Stimulated activated naive B cell treated with anti-CD40 and anti-IgM and Interleukin-4, amounts not matched to agents 10 μg/mL and 1 μg/mL and 100 μg/mL, for 72 hours (primary cell): ENCODE results near the gene CDK6.

Experiments
- ATAC-seq, 2 donors: fragments of 150-1000 bp; cut with Tn5 transposase; replicated peaks; 2 replicates each; pipeline ENCODE4 v1.10.0; 2021; ENCODE audit warnings: moderate library complexity in 1 of 2
- DNase-seq: peaks from one replicate; pipeline ENCODE4 v3.0.0; 2021
- H3K27ac Mint-ChIP-seq: one replicate; pipeline ENCODE4 v1.8.0; 2022; ENCODE audit warnings: mild to moderate bottlenecking, mixed read lengths
- H3K27me3 Mint-ChIP-seq, 2 donors: one replicate each; pipeline ENCODE4 v1.8.0; 2022; ENCODE audit warnings: mixed read lengths in 2 of 2
- H3K36me3 Mint-ChIP-seq, 2 donors: one replicate each; pipeline ENCODE4 v1.8.0; 2022; ENCODE audit warnings: mixed read lengths in 2 of 2, mild to moderate bottlenecking in 1 of 2
- H3K4me1 Mint-ChIP-seq, 2 donors: one replicate each; pipeline ENCODE4 v1.8.0; 2022; ENCODE audit warnings: mixed read lengths in 2 of 2, mild to moderate bottlenecking in 1 of 2
- H3K4me3 Mint-ChIP-seq, 2 donors: one replicate each; pipeline ENCODE4 v1.8.0; 2022; ENCODE audit warnings: mild to moderate bottlenecking in 2 of 2, mixed read lengths in 2 of 2, moderate library complexity in 1 of 2
- H3K9me3 Mint-ChIP-seq, 2 donors: one replicate each; pipeline ENCODE4 v1.8.0; 2022; ENCODE audit warnings: mixed read lengths in 2 of 2, mild to moderate bottlenecking in 1 of 2

The CDK6 gene

GRCh38 chr7:92827464-92828120 lies 8.8 kb downstream of the CDK6 start:
- H3K9me3 Mint-ChIP-seq: peaks cover 0 to 4% of the 10 kb centered on the region in 2 donors
- H3K36me3 Mint-ChIP-seq: peaks cover 5 to 13% of the 10 kb centered on the region in 2 donors
- no peak overlapping the region for H3K27ac Mint-ChIP-seq
- ATAC-seq (no peak), DNase-seq (no peak)
- H3K4me1 Mint-ChIP-seq: peaks cover 32 to 53% of the 10 kb centered on the region in 2 donors
- no peak overlapping the region for H3K4me3 Mint-ChIP-seq
- H3K27me3 Mint-ChIP-seq: no peaks in the 10 kb centered on the region

GRCh38 chr7:92826258-92826938 lies 10.0 kb downstream of the CDK6 start:
- Mint-ChIP-seq H3K4me3 (no peak overlapping the region), H3K27me3 (no peaks in the 10 kb centered on the region), H3K4me1 (peaks cover 30 to 43% of the 10 kb centered on the region in 2 donors), H3K36me3 (peaks cover 3 to 10% of the 10 kb centered on the region in 2 donors), H3K9me3 (peaks cover 0 to 4% of the 10 kb centered on the region in 2 donors), H3K27ac (no peak overlapping the region)
- ATAC-seq (no peak), DNase-seq (no peak)

GRCh38 chr7:92824901-92825480 lies 11.4 kb downstream of the CDK6 start:
- H3K4me3 Mint-ChIP-seq: no peak overlapping the region
- peaks cover 6 to 14% of the 10 kb centered on the region in 2 donors for H3K36me3 Mint-ChIP-seq
- H3K4me1 Mint-ChIP-seq: peaks cover 31 to 41% of the 10 kb centered on the region in 2 donors
- no peaks in the 10 kb centered on the region for H3K27me3 Mint-ChIP-seq
- peaks cover 3 to 8% of the 10 kb centered on the region in 2 donors for H3K9me3 Mint-ChIP-seq
- ATAC-seq (no peak), DNase-seq (no peak)
- no peak overlapping the region for H3K27ac Mint-ChIP-seq

GRCh38 chr7:92824450-92824849 lies 11.9 kb downstream of the CDK6 start:
- Mint-ChIP-seq H3K27me3 (no peaks in the 10 kb centered on the region), H3K27ac (no peak overlapping the region), H3K9me3 (peaks cover 7 to 13% of the 10 kb centered on the region in 2 donors), H3K4me1 (peaks cover 32 to 41% of the 10 kb centered on the region in 2 donors), H3K36me3 (peaks cover 10 to 20% of the 10 kb centered on the region in 2 donors), H3K4me3 (no peak overlapping the region)
- ATAC-seq (no peak), DNase-seq (no peak)

- no peak overlapping the region for H3K4me3 Mint-ChIP-seq
- no peaks in the 10 kb centered on the region for H3K27me3 Mint-ChIP-seq
- ATAC-seq (no peak), DNase-seq (no peak)
- H3K9me3 Mint-ChIP-seq: peaks cover 7 to 19% of the 10 kb centered on the region in 2 donors
- peaks cover 15 to 23% of the 10 kb centered on the region in 2 donors for H3K36me3 Mint-ChIP-seq
- peak overlapping the region; percentile 10 for H3K27ac Mint-ChIP-seq
- H3K4me1 Mint-ChIP-seq: peaks cover 36 to 52% of the 10 kb centered on the region in 2 donors
Measured at GRCh38 chr7:92823042-92823441, 13.3 kb downstream of the CDK6 start.

GRCh38 chr7:92820191-92820590 lies 16.2 kb downstream of the CDK6 start:
- H3K36me3 Mint-ChIP-seq: peaks cover 25 to 37% of the 10 kb centered on the region in 2 donors
- peaks cover 27 to 50% of the 10 kb centered on the region in 2 donors for H3K4me1 Mint-ChIP-seq

GRCh38 chr7:92817398-92817797 lies 19.0 kb downstream of the CDK6 start:
- Mint-ChIP-seq H3K4me3 (no peak overlapping the region), H3K9me3 (peaks cover 14 to 23% of the 10 kb centered on the region in 2 donors), H3K36me3 (peaks cover 27 to 30% of the 10 kb centered on the region in 2 donors)

More at GRCh38 chr7:92820191-92820590, 16.2 kb downstream of the CDK6 start:
- DNase-seq (no peak), ATAC-seq (no peak)
- H3K27ac Mint-ChIP-seq: peak overlapping the region; percentile 7
- peaks cover 14 to 27% of the 10 kb centered on the region in 2 donors for H3K9me3 Mint-ChIP-seq
- H3K27me3 Mint-ChIP-seq: no peaks in the 10 kb centered on the region
- H3K4me3 Mint-ChIP-seq: no peak overlapping the region

GRCh38 chr7:92815412-92815811 lies 21.0 kb downstream of the CDK6 start:
- ATAC-seq: no peak
- peak overlapping the region; percentile 76 for H3K27ac Mint-ChIP-seq
- H3K36me3 Mint-ChIP-seq: peaks cover 29 to 35% of the 10 kb centered on the region in 2 donors
- peaks cover 14 to 23% of the 10 kb centered on the region in 2 donors for H3K9me3 Mint-ChIP-seq
- H3K4me1 Mint-ChIP-seq: peaks cover 24 to 80% of the 10 kb centered on the region in 2 donors
- no peaks in the 10 kb centered on the region for H3K27me3 Mint-ChIP-seq
- no peak for DNase-seq
- peak overlapping the region in 1 of 2 donors; percentile 33 for H3K4me3 Mint-ChIP-seq

More at GRCh38 chr7:92817398-92817797, 19.0 kb downstream of the CDK6 start:
- DNase-seq (no peak), ATAC-seq (no peak)
- H3K27ac Mint-ChIP-seq: no peak overlapping the region
- no peaks in the 10 kb centered on the region for H3K27me3 Mint-ChIP-seq
- H3K4me1 Mint-ChIP-seq: peaks cover 22 to 65% of the 10 kb centered on the region in 2 donors

DNA sequence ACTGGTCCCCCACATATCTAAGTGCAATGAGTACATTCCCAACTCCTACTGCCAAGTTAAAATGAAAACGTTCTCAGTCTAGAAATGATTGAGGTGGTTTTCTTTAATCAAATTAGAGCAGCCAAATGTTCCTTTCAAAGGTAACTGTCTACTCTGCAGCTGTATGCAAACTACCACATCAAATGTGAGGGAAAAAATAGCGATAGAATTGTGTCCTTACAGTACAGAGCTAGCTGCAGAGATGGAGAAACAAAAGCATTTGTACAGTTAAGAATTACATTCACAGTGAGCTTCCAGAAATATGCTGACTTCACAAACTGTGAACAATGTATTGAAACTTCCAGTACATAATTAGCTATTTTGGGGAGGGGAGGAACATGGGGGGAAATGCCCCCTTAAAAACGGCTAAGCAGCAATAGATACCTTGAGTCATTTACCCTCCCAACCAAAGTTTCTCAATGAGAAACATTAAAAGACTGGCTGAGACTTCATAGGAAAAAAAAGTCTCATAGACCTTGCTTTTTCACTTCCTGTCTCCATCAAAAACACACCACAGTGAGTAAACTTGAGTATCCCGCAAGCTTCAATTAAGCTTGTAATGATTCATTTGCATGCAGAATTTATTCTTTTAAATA lies 22.9 kb downstream of the CDK6 start:
- peak overlapping the region; percentile 90 for H3K27ac Mint-ChIP-seq
- peak; percentile 81 to 84 for ATAC-seq
- H3K27me3 Mint-ChIP-seq: no peaks in the 10 kb centered on the region
- H3K9me3 Mint-ChIP-seq: peaks cover 7 to 8% of the 10 kb centered on the region in 2 donors
- H3K4me3 Mint-ChIP-seq: peak overlapping the region; percentile 63 to 78
- DNase-seq: no peak
- peaks cover 23 to 73% of the 10 kb centered on the region in 2 donors for H3K4me1 Mint-ChIP-seq
- peaks cover 17 to 21% of the 10 kb centered on the region in 2 donors for H3K36me3 Mint-ChIP-seq

DNA sequence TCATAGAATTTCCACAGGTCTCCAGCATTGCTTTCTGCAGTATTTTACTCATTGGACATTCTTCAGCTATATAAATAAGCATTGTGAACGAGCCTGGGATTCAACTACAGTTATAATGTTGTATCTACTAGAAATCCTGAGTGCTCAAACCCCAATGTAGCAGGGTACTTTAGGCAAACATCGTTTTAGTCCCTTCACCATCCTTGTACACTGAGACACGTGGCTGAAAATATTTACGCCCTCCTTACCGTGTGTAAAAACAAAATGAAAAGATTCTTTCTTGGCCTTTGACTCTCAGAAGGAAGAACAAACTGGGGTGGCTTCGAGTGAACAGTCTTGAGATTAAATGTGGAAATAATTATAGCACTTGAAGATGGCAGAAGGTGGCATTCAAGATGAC lies 25.2 kb downstream of the CDK6 start:
- Mint-ChIP-seq H3K4me3 (no peak overlapping the region), H3K27me3 (no peaks in the 10 kb centered on the region), H3K27ac (no peak overlapping the region), H3K36me3 (peaks cover 15% of the 10 kb centered on the region in 2 donors), H3K9me3 (peaks cover 7 to 8% of the 10 kb centered on the region in 2 donors), H3K4me1 (peaks cover 23 to 67% of the 10 kb centered on the region in 2 donors)
- DNase-seq: no peak
- ATAC-seq: no peak

DNA sequence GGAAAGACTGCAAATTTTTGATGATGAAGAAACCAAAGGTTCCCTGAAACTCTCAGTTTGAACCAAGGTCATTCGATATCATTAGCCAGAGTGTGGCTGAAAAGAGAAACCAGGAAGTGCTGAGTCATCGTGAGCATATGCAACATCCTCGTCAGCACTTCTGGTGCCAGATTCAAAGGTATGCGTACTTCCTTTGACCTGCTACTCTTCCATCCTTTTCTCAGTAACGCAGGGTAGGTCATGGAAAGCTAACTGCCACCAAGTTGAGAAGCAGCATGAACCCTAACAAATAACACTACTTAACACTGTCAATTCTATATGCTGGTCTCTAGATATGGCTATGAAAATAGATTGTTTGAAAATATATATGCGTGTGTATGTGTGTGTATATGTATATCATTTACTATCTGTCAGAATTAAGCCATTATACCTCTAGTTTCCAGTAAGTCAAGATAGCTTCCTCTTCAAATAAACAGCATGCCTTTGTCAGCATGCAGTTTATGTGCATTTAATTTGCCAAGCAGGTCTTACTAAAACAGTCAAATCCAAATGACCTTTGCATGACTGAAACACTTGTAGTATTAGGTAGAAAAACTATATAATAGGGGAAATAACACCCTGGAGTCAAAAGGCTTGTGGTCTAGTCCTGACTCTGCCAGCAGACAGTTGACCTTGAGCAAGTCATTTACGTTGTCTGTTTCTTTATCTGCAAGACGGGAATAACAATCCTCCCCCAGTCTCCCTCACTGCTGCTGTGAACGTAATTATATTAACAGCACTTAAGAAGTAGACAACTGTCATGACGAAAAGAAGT lies 26.4 kb downstream of the CDK6 start:
- DNase-seq (peak; percentile 46), ATAC-seq (peak; percentile 59 to 68)
- peaks cover 3 to 6% of the 10 kb centered on the region in 2 donors for H3K36me3 Mint-ChIP-seq
- no peaks in the 10 kb centered on the region for H3K27me3 Mint-ChIP-seq
- no peaks in the 10 kb centered on the region for H3K9me3 Mint-ChIP-seq
- H3K27ac Mint-ChIP-seq: peak overlapping the region; percentile 94
- peak overlapping the region; percentile 11 to 77 for H3K4me3 Mint-ChIP-seq
- H3K4me1 Mint-ChIP-seq: peaks cover 15 to 56% of the 10 kb centered on the region in 2 donors

DNA sequence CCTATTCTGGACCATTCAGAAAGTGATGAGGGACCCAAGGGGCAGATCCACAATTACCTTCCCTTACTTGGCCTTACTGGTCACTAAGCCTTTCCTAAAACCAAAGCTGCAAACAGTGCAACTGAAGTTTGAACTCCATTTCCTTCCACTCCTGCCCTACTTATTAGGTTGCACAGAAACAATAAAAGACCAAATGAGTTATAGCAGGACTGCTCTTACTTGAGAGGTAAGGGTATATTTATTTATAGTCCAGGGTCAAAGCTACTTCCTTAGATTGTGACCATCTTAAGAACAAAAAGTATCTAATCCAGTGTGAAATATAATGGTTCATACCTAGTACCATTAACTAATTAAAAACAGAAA lies 27.0 kb downstream of the CDK6 start:
- peak; percentile 2 to 6 for ATAC-seq
- Mint-ChIP-seq H3K36me3 (peaks cover 2 to 6% of the 10 kb centered on the region in 2 donors), H3K4me1 (peaks cover 15 to 51% of the 10 kb centered on the region in 2 donors), H3K9me3 (no peaks in the 10 kb centered on the region), H3K4me3 (peak overlapping the region in 1 of 2 donors; percentile 77), H3K27ac (peak overlapping the region; percentile 94), H3K27me3 (no peaks in the 10 kb centered on the region)
- no peak for DNase-seq

DNA sequence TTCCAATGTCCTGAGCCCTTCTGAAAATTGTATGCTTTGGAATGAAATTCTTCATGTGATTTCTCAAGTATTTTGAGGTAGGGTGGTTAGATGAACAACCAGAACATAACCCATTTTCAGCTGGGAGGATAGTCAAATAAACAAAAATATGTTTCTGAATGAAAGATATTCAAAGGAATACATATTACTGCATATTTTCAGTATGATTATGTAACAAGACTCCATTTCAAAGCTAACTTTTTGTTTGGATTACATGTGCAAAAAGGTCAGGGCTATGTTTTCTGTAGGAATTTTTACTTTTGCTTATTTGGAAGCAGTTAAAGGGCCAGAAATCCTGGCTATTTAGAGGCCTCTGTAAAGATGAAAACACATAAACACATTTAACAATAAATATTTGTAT lies 27.7 kb downstream of the CDK6 start:
- H3K9me3 Mint-ChIP-seq: no peaks in the 10 kb centered on the region
- no peak for DNase-seq
- no peak overlapping the region for H3K27ac Mint-ChIP-seq
- H3K4me1 Mint-ChIP-seq: peaks cover 13 to 44% of the 10 kb centered on the region in 2 donors
- H3K36me3 Mint-ChIP-seq: peaks cover 3 to 6% of the 10 kb centered on the region in 2 donors
- ATAC-seq: no peak
- H3K27me3 Mint-ChIP-seq: no peaks in the 10 kb centered on the region
- H3K4me3 Mint-ChIP-seq: no peak overlapping the region
